IPS-20b (cell line): Measurements from ENCODE around the gene SEPTIN5.
"Not testable (repeated sequence)": the region's sequence is repeated elsewhere in the genome, so short reads cannot be mapped to it uniquely, and the experiment has no call there.

Experiments used
- H3K27ac ChIP-seq: one replicate; pipeline ENCODE4 v1.5.1; 2013; ENCODE audit warnings: low read length
- H3K27me3 ChIP-seq: 2 replicates; pipeline ENCODE4 v1.6.1; 2013; ENCODE audit warnings: mild to moderate bottlenecking, low read length, inconsistent platforms; ENCODE audit not compliant: insufficient read depth
- H3K36me3 ChIP-seq: 2 replicates; pipeline ENCODE4 v1.6.1; 2013; ENCODE audit warnings: low read depth, mild to moderate bottlenecking, inconsistent platforms, low read length, moderate library complexity; ENCODE audit not compliant: insufficient read depth
- H3K4me1 ChIP-seq: 2 replicates; pipeline ENCODE4 v1.6.1; 2013; ENCODE audit warnings: mild to moderate bottlenecking, control low read depth, inconsistent platforms, low read length, moderate library complexity; ENCODE audit not compliant: insufficient read depth
- H3K4me3 ChIP-seq: 2 replicates; pipeline ENCODE4 v1.5.1; 2013; ENCODE audit warnings: mild to moderate bottlenecking, low read length, inconsistent platforms
- H3K9ac ChIP-seq: 2 replicates; pipeline ENCODE4 v1.6.1; 2013; ENCODE audit warnings: low read depth, mild to moderate bottlenecking, inconsistent platforms, low read length, moderate library complexity
- H3K9me3 ChIP-seq: 2 replicates; pipeline ENCODE4 v1.6.1; 2013; ENCODE audit warnings: mild to moderate bottlenecking, low read depth, low read length, inconsistent platforms; ENCODE audit not compliant: insufficient read depth

The SEPTIN5 gene

GRCh38 chr22:19687561-19688300 lies 26.6 kb upstream of the SEPTIN5 start:
- Histone ChIP-seq H3K4me3 (no peak overlapping the region), H3K36me3 (no peaks in the 10 kb centered on the region), H3K27me3 (no peaks in the 10 kb centered on the region), H3K9ac (no peak overlapping the region), H3K9me3 (no peaks in the 10 kb centered on the region), H3K4me1 (peaks cover 10% of the 10 kb centered on the region; the same call in 1 of the 2 replicates), H3K27ac (no peak overlapping the region)

GRCh38 chr22:19688301-19689290 lies 25.7 kb upstream of the SEPTIN5 start:
- Histone ChIP-seq H3K9me3 (no peaks in the 10 kb centered on the region), H3K9ac (no peak overlapping the region), H3K27me3 (no peaks in the 10 kb centered on the region; the same call in 1 of the 2 replicates), H3K4me3 (no peak overlapping the region), H3K27ac (no peak overlapping the region), H3K36me3 (no peaks in the 10 kb centered on the region), H3K4me1 (peaks cover 10% of the 10 kb centered on the region; the same call in 1 of the 2 replicates)

- Histone ChIP-seq H3K9me3 (no peaks in the 10 kb centered on the region), H3K4me3 (no peak overlapping the region), H3K9ac (no peak overlapping the region), H3K36me3 (no peaks in the 10 kb centered on the region), H3K27ac (no peak overlapping the region), H3K27me3 (peaks cover 4% of the 10 kb centered on the region; the same call in 1 of the 2 replicates), H3K4me1 (peaks cover 10% of the 10 kb centered on the region; the same call in 1 of the 2 replicates)
These were observed 24.9 kb upstream of the SEPTIN5 start for GRCh38 chr22:19689408-19689807.

- Histone ChIP-seq H3K27ac (peak overlapping the region; percentile 9), H3K36me3 (no peaks in the 10 kb centered on the region), H3K4me3 (no peak overlapping the region)
These were observed 23.1 kb upstream of the SEPTIN5 start for GRCh38 chr22:19691007-19691720.

GRCh38 chr22:19691721-19692341 lies 22.5 kb upstream of the SEPTIN5 start:
- H3K27me3 ChIP-seq = peaks cover 4% of the 10 kb centered on the region; the same call in 1 of the 2 replicates
- H3K27ac ChIP-seq = peak overlapping the region; percentile 9
- H3K36me3 ChIP-seq = no peaks in the 10 kb centered on the region
- H3K4me3 ChIP-seq = no peak overlapping the region
- H3K9ac ChIP-seq = peak overlapping the region; percentile 13; the same call in 1 of the 2 replicates
- peaks cover 10% of the 10 kb centered on the region; the same call in 1 of the 2 replicates for H3K4me1 ChIP-seq
- H3K9me3 ChIP-seq = no peaks in the 10 kb centered on the region

More at GRCh38 chr22:19691007-19691720, 23.1 kb upstream of the SEPTIN5 start:
- H3K27me3 ChIP-seq = peaks cover 4% of the 10 kb centered on the region; the same call in 1 of the 2 replicates
- no peaks in the 10 kb centered on the region for H3K9me3 ChIP-seq
- peaks cover 10% of the 10 kb centered on the region; the same call in 1 of the 2 replicates for H3K4me1 ChIP-seq
- peak overlapping the region; percentile 13; the same call in 1 of the 2 replicates for H3K9ac ChIP-seq

- no peak overlapping the region for H3K9ac ChIP-seq
- peaks cover 4% of the 10 kb centered on the region; the same call in 1 of the 2 replicates for H3K27me3 ChIP-seq
These were observed 20.7 kb upstream of the SEPTIN5 start for GRCh38 chr22:19693581-19693980.

GRCh38 chr22:19693981-19694670 lies 20.2 kb upstream of the SEPTIN5 start:
- peaks cover 10% of the 10 kb centered on the region; the same call in 1 of the 2 replicates for H3K4me1 ChIP-seq
- no peaks in the 10 kb centered on the region for H3K36me3 ChIP-seq
- peaks cover 4% of the 10 kb centered on the region; the same call in 1 of the 2 replicates for H3K27me3 ChIP-seq
- no peaks in the 10 kb centered on the region for H3K9me3 ChIP-seq
- no peak overlapping the region for H3K4me3 ChIP-seq
- no peak overlapping the region for H3K27ac ChIP-seq
- H3K9ac ChIP-seq = no peak overlapping the region

More at GRCh38 chr22:19693581-19693980, 20.7 kb upstream of the SEPTIN5 start:
- no peaks in the 10 kb centered on the region for H3K36me3 ChIP-seq
- peaks cover 10% of the 10 kb centered on the region; the same call in 1 of the 2 replicates for H3K4me1 ChIP-seq
- H3K9me3 ChIP-seq = no peaks in the 10 kb centered on the region
- H3K27ac ChIP-seq = no peak overlapping the region
- no peak overlapping the region for H3K4me3 ChIP-seq

GRCh38 chr22:19694696-19695095 lies 19.6 kb upstream of the SEPTIN5 start:
- Histone ChIP-seq H3K9me3 (no peaks in the 10 kb centered on the region), H3K27me3 (peaks cover 4% of the 10 kb centered on the region; the same call in 1 of the 2 replicates), H3K9ac (no peak overlapping the region), H3K4me3 (no peak overlapping the region), H3K4me1 (peaks cover 10% of the 10 kb centered on the region; the same call in 1 of the 2 replicates), H3K36me3 (no peaks in the 10 kb centered on the region), H3K27ac (no peak overlapping the region)

- H3K27me3 ChIP-seq = peaks cover 4% of the 10 kb centered on the region; the same call in 1 of the 2 replicates
- no peaks in the 10 kb centered on the region for H3K9me3 ChIP-seq
- H3K27ac ChIP-seq = no peak overlapping the region
- H3K36me3 ChIP-seq = no peaks in the 10 kb centered on the region
- H3K4me3 ChIP-seq = no peak overlapping the region
- H3K4me1 ChIP-seq = peaks cover 3% of the 10 kb centered on the region; the same call in 1 of the 2 replicates
- no peak overlapping the region for H3K9ac ChIP-seq
These were observed 17.6 kb upstream of the SEPTIN5 start for GRCh38 chr22:19696504-19697276.

- not testable (repeated sequence) for H3K9ac ChIP-seq, H3K36me3 ChIP-seq, H3K27ac ChIP-seq, H3K27me3 ChIP-seq, H3K9me3 ChIP-seq, H3K4me1 ChIP-seq, H3K4me3 ChIP-seq
These were observed 16.4 kb upstream of the SEPTIN5 start for GRCh38 chr22:19697871-19698270.
